Liver (tissue), 3 donors: ENCODE data around the gene FBLIM1.

Source experiments
- ATF3 ChIP-seq: IDR thresholded peaks from 2 replicates; pipeline ENCODE4 v1.6.1; 2016; ENCODE audit warnings: antibody characterized with exemption
- CTCF ChIP-seq: fragments of 150-350 bp; IDR thresholded peaks from 2 replicates; pipeline ENCODE4 v1.5.1; 2017; ENCODE audit warnings: improper control_type of control experiment, low read depth, low read length; ENCODE audit not compliant: missing input control
- FOXA1 ChIP-seq: IDR thresholded peaks from 2 replicates; pipeline ENCODE4 v1.6.1; 2016; ENCODE audit warnings: antibody characterized with exemption
- FOXA2 ChIP-seq: IDR thresholded peaks from 2 replicates; pipeline ENCODE4 v1.6.1; 2016; ENCODE audit warnings: antibody characterized with exemption
- GABPA ChIP-seq, 2 donors: IDR thresholded peaks in 1 of 2; conservative IDR thresholded peaks in 1 of 2; 2 replicates each; pipeline ENCODE4 v1.6.1; 2016; ENCODE audit warnings: antibody characterized with exemption in 2 of 2, mild to moderate bottlenecking in 1 of 2, moderate library complexity in 1 of 2
- JUND ChIP-seq, 2 donors: IDR thresholded peaks; 2 replicates each; pipeline ENCODE4 v1.6.1; 2016; ENCODE audit warnings: antibody characterized with exemption in 2 of 2
- MAX ChIP-seq: IDR thresholded peaks from 2 replicates; pipeline ENCODE4 v1.6.1; 2016; ENCODE audit warnings: antibody characterized with exemption
- RAD21 ChIP-seq, 2 donors: IDR thresholded peaks; 2 replicates each; pipeline ENCODE4 v1.6.1; 2016; ENCODE audit warnings: antibody characterized with exemption in 2 of 2, mild to moderate bottlenecking in 2 of 2
- REST ChIP-seq: IDR thresholded peaks from 2 replicates; pipeline ENCODE4 v1.6.1; 2016; ENCODE audit warnings: antibody characterized with exemption, mild to moderate bottlenecking
- RXRA ChIP-seq, 2 donors: IDR thresholded peaks; 2 replicates each; pipeline ENCODE4 v1.6.1; 2017 to 2018; ENCODE audit warnings: antibody characterized with exemption in 2 of 2, mild to moderate bottlenecking in 1 of 2
- SP1 ChIP-seq: IDR thresholded peaks from 2 replicates; pipeline ENCODE4 v1.6.1; 2018; ENCODE audit warnings: antibody characterized with exemption, mild to moderate bottlenecking
- TAF1 ChIP-seq: conservative IDR thresholded peaks from 2 replicates; pipeline ENCODE4 v1.6.1; 2016; ENCODE audit warnings: antibody characterized with exemption, mild to moderate bottlenecking
- YY1 ChIP-seq: IDR thresholded peaks from 2 replicates; pipeline ENCODE4 v1.6.1; 2016; ENCODE audit warnings: antibody characterized with exemption, mild to moderate bottlenecking
- ZBTB33 ChIP-seq: IDR thresholded peaks from 2 replicates; pipeline ENCODE4 v1.6.1; 2016; ENCODE audit warnings: antibody characterized with exemption
- donor health status: healthy.
- donor health status: healthy.

- TF ChIP-seq GABPA (IDR thresholded peaks at IDR 0.05 in 1 of 2, conservative IDR thresholded peaks at IDR 0.05 in 1 of 2) (no peak), CTCF (no peak), ATF3 (no peak), JUND (IDR thresholded peaks at IDR 0.05) (no peak), RXRA (IDR thresholded peaks at IDR 0.05) (no peak), ZBTB33 (no peak), MAX (no peak), TAF1 (no peak), FOXA1 (no peak), YY1 (no peak), REST (no peak), FOXA2 (no peak), RAD21 (IDR thresholded peaks at IDR 0.05) (no peak), SP1 (no peak)
These were observed 4.8 kb upstream of the FBLIM1 start for GRCh38 chr1:15753776-15754175.
